NCI-H1048 (cell line): ENCODE measurements around the gene ERFL.
"Not testable (repeated sequence)": the region's sequence is repeated elsewhere in the genome, so short reads cannot be mapped to it uniquely, and the experiment has no call there.

Experiments used
- DNase-seq: peaks from one replicate; lab custom pipeline; 2025; lab: John Stamatoyannopoulos, UW

Gene ERFL

DNA sequence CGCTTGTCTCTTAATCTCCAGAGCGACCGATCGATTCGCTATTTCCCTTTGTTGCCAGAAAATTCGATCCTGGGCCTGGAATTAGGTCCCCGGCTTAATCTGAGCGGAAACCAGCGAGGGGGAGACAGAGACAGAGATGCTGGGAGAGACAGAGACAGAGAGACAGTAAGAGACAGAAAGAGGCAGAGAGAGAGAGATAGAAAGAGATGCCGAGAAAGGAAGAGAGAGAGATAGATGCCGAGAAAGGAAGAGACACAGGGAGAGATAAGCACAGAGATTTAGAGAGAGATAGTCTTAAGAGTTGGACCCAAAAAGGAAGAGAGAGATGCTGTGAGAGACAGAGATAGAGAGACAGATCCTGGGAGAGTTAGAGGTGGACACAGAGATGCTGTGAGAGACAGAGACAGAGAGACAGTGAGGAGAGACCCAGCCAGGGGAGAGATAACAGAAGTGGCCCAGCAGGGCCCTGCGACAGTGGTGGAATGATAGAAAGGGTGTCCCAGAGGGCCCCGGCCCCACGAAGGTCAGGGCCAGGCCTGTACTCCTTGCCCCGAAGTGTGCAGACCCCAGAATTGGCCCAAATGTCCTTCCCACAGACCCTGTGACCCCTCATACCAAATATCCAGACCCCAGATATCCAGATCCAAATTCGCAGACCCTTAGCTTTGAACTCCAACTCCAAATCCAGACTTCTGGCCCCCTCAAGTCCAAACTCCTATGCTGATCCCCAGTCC, 1.3 kb downstream of the ERFL start:
- DNase-seq = no peak

DNA sequence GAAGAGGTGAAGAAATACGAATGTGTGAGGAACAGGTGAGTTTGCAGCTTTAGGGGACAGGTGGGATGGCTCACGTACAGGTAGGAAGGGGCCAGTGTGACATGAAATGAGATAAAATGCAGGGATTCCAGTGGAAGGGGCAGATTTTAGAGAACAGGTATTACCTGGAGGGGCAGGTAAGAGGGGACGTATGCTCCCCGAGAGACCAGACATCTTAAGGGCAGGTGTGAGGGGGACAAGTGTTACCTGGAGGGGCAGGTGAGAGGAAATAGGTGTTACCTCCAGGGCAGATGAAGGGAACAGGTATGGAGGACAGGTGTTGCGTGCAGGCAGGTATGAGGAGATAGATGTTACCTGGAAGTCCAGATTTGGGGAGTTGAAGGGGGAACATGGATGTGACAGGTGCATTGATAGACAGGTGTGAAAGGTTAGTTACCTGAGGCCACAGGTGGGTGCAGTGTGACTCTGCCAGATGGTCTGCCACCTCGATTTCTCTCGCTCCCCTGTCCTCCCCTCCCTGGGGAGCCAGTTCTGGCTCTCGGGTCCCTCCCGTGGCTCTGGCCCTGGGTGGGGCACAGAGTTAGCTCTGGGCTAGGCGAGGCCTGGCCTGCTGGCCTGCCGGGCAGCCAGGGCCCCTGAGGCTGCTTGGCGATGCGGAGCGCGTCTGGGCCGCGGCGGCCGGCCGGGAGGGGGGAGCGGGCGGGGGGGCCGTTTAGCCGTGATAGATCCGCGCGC, 2.1 kb downstream of the ERFL start:
- no peak for DNase-seq

DNA sequence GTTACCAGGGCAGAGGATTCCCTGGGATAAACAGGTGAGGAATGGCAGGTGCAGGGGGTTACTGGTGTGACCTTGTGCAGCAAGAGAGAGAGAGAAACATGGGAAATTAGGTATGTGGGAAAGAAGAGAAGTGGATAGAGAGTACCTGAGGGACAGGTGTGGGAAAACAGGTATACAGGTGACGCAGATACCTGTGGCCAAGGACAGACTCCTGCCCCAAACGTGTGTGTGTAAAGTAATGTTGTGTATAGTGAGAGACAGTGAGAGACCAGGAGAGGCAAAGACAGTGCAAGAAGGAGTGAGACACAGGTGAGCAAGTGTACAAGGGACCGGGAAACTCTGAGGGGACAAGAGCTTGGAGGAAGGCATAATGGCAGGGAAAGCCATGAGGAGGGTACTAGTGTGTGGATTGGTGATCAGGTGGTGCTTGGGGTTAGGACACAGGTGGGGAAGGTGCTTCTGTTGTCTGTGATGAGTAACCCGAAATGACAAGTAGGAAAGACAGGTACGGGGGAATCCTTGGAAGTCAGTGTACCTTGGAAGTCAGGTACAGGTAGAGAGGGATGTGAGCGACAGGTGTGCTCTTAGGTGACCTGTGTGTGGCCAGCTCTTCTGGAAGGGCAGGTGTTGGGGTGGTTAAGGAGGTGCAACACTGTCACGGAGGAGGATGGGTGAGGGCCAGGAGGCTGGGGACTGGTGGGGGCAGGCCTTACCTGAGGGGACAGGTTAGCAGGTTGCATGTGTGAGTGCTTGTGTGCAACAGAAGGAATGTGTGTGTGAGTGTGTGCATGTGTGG, 2.8 kb downstream of the ERFL start:
- no peak for DNase-seq

DNA sequence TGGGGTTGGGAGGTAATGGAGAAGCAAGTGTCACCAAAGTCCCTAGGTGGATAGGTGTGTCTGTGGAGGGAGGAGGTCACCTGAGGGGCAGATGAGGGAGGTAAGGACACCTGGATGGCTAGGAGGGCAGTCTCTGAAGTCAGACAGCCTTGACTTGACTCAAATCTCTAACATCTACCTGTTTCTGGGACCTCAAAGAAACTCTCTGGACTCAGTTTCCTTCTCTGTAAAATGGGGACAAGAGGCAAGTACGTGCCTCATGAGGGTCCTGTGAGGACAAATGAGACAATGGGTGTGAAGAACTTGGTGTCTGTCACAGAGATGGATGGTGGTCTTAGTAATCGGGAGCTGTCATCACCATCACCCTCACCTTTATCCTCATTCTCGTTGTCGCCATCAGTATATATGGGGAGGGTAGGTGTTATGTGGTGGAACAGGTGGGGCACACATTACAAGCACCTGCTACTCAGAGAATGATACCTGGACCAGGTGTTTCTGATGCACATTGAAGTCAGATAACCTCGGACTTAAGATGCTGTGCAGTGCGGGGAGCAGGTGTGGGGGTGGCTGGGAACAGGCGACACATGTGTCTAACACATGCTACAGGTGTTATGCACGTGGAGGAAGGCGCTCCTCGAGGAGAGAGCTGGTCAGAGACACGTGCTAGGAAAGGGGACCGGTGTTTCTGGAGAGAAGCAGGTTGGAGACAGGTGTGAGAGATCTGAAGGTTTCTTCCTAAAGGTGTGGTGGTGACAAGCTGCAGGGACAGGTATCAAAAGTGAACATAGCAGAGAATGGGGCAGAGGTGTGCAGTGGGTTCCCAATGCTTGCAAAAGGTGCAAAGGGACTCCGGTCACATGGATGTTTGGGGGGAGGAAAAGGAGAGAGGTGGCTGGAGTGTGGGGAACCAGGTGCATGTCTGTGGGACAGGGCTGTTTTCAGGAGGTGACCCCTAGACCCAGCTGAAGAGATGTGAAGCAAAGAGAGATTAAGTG, 3.8 kb downstream of the ERFL start:
- DNase-seq = no peak

DNA sequence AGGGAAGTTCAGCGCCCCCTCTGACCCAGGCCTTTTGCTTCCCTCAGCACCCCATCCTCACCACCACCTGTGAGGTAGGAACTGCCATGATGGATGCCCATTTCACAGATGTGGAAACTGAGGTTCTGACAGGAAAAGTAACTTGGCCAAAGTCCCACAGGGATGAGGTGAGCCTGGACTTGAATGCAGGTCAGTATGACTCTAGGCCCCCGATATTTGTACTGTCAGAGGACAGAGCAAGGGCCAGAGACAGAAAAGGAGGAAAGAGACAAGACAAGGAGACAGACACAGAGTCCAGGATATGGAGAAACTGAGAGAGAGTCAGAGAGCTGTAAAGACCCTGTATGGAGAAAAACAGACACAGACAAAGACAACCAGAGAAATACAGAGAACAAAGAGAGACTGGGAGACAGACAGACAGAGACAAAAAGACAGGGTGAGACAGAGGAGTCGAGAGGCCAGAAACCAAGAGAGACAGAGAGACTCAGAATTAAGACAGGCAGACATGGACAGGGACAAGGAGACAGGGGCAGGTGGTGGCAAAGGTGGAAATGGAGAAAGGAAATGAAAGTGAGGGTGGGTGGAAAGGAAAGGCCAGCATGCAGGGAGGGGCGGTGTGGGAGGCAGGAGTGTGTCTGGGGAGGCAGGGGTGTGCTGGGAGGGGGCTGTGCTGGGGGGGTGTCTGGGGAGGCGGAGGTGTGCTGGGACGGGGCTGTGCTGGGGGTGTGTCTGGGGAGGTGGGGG, 5.0 kb downstream of the ERFL start:
- no peak for DNase-seq

GRCh38 chr19:41922585-41922984, 5.7 kb downstream of the ERFL start:
- DNase-seq = no peak

GRCh38 chr19:41921577-41922576, 6.4 kb downstream of the ERFL start:
- no peak for DNase-seq

DNA sequence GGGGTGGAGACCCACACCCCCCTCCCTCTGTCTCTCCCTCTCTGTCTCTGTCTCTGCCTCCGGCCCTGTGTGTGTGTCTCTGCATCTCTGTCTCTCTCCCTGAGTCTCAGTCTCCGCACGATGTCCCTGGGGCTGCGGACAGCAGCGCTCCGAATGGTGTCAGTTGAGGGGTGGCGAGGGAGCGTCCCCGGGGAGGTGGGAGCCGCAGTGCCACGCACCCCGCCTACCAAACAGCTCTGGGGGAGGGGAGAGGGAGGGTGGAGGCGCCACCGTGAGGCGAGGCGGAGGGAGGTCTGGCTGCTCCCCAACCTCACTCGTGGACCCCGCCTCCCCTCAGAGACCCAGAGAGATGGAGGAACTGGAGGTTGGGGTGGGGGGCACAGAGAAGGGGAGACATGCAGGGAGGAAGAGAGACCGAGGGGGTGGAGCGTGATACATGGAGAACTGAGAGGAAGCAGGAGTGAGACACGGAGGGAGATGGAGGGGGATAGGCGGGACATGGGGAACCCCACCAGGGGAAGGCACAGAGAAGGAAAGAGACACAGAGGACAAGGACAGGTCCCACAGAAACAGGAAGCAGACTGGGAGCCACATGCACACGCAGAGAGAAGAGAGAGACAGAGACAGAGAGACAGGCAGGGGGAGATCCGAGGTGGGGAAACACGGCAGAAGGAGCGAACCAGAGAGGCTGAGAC, 7.2 kb downstream of the ERFL start:
- DNase-seq = no peak

DNA sequence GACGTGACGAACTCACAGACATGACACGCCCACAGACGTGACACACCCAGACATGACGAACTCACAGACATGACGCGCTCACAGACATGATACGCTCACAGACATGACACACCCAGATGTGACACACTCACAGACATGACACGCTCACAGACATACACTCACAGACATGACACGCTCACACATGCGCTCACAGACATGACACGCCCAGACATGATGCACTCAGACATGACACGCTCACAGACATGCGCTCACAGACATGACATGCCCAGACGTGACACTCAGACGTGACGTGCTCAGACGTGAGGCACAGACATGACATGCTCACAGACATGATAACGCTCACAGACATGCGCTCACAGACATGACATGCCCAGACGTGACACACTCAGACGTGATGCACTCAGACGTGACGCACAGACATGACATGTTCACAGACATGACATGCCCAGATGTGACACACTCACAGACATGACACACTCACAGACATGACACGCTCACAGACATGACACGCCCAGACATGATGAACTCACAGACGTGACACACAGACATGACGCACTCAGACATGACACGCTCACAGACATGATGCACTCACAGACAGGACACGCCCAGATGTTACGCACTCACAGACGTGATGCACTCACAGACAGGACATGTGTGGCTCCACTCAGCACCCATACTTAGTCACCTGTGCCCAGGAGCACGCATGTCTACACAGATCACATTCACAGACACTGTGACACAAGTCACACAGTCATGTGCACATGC, 8.1 kb downstream of the ERFL start:
- DNase-seq = no peak

GRCh38 chr19:41918653-41919244, 9.5 kb downstream of the ERFL start:
- no peak for DNase-seq

GRCh38 chr19:41918095-41918494, 10.2 kb downstream of the ERFL start:
- no peak for DNase-seq

GRCh38 chr19:41917676-41918075, 10.6 kb downstream of the ERFL start:
- DNase-seq = no peak

DNA sequence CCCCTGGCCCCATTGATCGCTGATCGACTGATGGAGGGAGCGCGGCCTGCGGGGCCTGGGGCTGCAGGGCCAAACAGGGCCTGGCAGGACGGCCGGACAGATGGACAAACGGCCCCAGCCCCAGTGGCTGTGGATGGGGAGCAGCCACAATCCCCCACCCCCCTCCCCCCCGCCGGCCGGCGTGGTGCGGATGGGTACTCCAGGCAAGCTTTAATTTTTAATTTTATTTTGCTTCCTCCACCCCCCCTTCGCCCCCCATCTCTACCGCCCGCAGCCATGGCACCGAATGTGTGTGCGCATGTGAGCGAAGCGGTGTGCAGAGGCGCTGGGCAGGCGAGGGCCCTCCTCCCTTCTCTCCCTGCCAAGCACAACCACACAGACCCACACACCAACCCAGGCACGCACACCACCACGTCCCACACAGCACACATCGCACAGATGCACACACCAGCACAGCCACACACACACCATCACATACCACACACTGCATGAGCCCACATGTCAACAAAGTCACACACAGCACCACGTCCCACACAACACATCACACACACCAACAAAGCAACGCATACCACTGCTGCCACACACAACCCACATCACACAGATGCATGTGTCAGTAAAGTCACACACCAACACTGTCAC, 12.4 kb downstream of the ERFL start:
- no peak for DNase-seq

DNA sequence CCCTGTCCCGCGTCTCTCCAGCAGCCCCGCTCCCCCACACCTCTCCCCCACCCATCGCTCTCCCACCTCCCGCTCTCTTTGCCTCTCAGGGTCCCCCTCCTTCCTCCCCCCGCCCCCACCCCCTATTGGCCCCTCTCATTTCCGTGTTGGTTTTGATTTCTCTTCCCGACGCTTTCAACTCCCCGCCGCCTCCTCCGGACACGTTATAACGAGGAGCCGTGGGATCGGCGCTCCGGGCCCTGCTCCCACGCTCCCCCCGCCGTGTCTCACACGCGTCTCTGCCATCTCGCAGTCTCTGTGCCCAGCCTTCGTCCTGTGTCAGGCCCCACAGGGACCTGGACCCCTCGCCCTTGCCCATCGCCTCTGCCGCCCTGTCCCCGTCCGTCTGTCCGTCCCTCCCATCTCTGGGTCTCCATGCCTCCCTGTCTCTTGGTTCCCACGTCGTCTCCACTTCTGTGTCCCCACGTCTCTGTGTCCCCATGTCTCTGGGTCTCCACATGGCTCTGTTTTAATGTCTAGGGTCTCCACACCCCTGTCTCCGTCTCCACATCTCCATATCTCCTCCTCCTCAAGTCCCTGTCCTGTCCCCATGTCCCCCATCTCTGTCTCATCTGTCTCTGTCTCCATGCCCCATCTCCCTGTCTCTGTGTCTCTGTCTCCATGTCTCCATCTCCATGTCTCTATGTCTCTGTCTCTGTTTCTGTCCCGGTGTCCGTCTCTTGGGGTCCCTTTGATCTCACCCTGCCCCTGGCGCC, 13.1 kb downstream of the ERFL start:
- no peak for DNase-seq

DNA sequence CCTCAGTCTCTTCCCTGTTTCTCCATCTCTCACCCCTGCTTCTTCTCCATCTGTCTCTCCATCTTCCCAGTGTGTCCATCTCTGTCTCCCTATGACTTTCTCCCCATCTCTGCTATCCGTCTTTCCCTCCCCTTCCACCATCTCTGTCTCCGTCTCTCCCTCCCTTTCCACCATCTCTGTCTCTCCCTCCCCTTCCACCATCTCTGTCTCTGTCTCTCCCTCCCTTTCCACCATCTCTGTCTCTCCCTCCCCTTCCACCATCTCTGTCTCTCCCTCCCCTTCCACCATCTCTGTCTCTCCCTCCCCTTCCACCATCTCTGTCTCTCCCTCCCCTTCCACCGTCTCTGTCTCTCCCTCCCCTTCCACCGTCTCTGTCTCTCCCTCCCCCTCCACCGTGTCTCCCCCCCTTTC, 13.8 kb downstream of the ERFL start:
- DNase-seq = not testable (repeated sequence)
